Esophagus (tissue), 2 donors: Measurements from ENCODE around the gene TPBG. TPM values are rescaled to one million over a fixed set of nuclear protein-coding genes. Genes with fewer than 3 reads are reported as not detected.
A peak's percentile ranks its signal among the peaks of the same experiment; 100 is the strongest.

ENCODE experiments used
- H3K27ac ChIP-seq, 2 donors: one replicate each; pipeline ENCODE4 v1.5.1; 2013; ENCODE audit warnings: low read depth in 2 of 2, mild to moderate bottlenecking in 2 of 2, inconsistent platforms in 1 of 2, low read length in 1 of 2, moderate library complexity in 1 of 2
- H3K27me3 ChIP-seq, 2 donors: one replicate each; pipeline ENCODE4 v1.6.1; 2013; ENCODE audit warnings: low read length in 2 of 2, control low read depth in 1 of 2, mild to moderate bottlenecking in 1 of 2; ENCODE audit not compliant: insufficient read depth in 2 of 2, control insufficient read depth in 1 of 2
- H3K36me3 ChIP-seq, 2 donors: one replicate each; pipeline ENCODE4 v1.6.1; 2013; ENCODE audit warnings: low read length in 1 of 2; ENCODE audit not compliant: control insufficient read depth in 2 of 2, insufficient read depth in 2 of 2
- H3K4me1 ChIP-seq, 2 donors: one replicate each; pipeline ENCODE4 v1.6.1; 2013; ENCODE audit warnings: low read length in 1 of 2; ENCODE audit not compliant: control insufficient read depth in 2 of 2, insufficient read depth in 2 of 2
- H3K4me3 ChIP-seq, 2 donors: one replicate each; pipeline ENCODE4 v1.5.1; 2013; ENCODE audit warnings: low read length in 2 of 2, mild to moderate bottlenecking in 2 of 2, low read depth in 1 of 2, moderate library complexity in 1 of 2
- H3K9me3 ChIP-seq, 2 donors: one replicate each; pipeline ENCODE4 v1.6.1; 2013; ENCODE audit warnings: mild to moderate bottlenecking in 2 of 2, low read depth in 1 of 2, low read length in 1 of 2, moderate library complexity in 1 of 2; ENCODE audit not compliant: control insufficient read depth in 2 of 2, insufficient read depth in 1 of 2
- WGBS, 2 donors: extraction: QIAGEN DNeasy Blood & Tissue Kit; methylation state at CpG; one replicate each; pipeline ENCODE4 v1.1.7; 2013; 5-methylcytosine and 5-hydroxymethylcytosine counted together
- polyA plus RNA-seq, 2 donors: library from polyadenylated mRNA; stranded (reverse); fragments of 200-250 nt; gene quantifications; one replicate each; pipeline ENCODE4 v1.2.3, GENCODE V29; 2013
- donor health status: healthy with polysubstance abuse.
- donor health status: Bipolar disorder and iron deficiency.

The TPBG gene
- polyA plus RNA-seq, 2 donors = 16.9 to 23.7 TPM

DNA sequence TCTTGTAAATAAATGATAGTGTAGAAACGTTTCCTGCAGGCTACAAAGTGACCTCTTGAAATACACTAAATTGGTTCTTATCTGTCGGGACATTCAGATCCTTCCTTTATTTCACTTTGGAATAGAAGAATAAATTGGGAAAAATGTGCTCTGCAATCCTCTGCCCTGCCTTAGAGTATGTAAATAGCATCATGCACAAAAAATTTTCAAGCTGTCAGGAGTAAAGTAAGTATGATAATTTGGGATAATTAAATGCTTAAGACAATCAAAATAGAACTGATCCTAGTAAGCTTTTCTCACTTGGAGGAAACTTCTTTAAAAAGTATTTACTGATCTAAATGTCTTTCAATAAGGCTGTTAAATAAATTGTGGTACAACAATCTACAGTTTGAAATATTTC lies 3.1 kb upstream of the TPBG start:
- WGBS, 2 donors = 64 to 75% methylated on average over 2 of the region's 2 CpGs
- H3K36me3 ChIP-seq = no peaks in the 10 kb centered on the region
- H3K27me3 ChIP-seq = no peaks in the 10 kb centered on the region
- peaks cover 0 to 5% of the 10 kb centered on the region in 2 donors for H3K9me3 ChIP-seq
- H3K27ac ChIP-seq = no peak overlapping the region
- H3K4me1 ChIP-seq = peaks cover 4 to 5% of the 10 kb centered on the region in 2 donors
- no peak overlapping the region for H3K4me3 ChIP-seq

DNA sequence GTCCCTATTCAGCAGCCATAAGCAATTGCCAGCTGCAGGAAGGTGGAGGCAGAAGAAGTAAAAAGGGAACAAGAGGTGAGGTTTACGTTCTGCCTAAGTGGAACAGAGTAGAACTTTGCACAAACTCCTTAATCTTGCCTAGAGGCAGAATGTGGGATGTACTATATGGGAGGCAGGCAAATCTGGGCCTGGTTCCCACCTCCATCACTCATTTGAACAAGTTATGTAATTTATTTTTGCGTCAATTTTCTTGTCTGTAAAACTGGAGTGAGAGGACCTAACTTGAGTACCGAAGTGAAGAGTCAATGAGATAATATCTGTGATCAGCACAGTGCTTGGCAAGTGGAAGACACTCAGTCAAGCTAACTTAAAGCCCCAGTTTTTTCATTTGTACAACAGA lies 2.0 kb upstream of the TPBG start:
- H3K27ac ChIP-seq = no peak overlapping the region
- WGBS, 2 donors = 34 to 48% methylated on average over 3 of the region's 3 CpGs
- no peaks in the 10 kb centered on the region for H3K36me3 ChIP-seq
- H3K4me3 ChIP-seq = no peak overlapping the region
- peaks cover 0 to 6% of the 10 kb centered on the region in 2 donors for H3K9me3 ChIP-seq
- no peaks in the 10 kb centered on the region for H3K27me3 ChIP-seq
- H3K4me1 ChIP-seq = peaks cover 6% of the 10 kb centered on the region in 2 donors

DNA sequence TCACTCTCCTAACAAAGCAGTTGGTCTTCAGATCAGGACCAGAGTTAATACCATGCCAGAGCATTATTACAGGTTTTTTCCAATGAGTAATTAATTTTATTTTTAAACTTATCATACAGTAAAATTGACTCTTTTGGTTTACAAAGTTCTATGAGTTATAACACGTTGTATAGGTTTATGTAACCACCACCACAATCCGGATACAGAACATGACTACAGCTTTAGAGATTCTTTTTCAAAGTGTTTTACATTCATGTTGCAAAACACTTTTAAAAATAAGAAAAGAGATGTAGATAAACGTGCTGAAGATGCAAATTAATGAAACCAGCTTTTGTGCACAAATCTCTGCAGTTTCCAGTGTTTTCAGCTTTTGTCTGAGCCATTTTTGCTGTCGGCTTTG lies 1.5 kb upstream of the TPBG start:
- no peak overlapping the region for H3K4me3 ChIP-seq
- H3K27me3 ChIP-seq = no peaks in the 10 kb centered on the region
- peaks cover 0 to 6% of the 10 kb centered on the region in 2 donors for H3K9me3 ChIP-seq
- WGBS, 2 donors = 34 to 44% methylated on average over 4 of the region's 4 CpGs
- no peak overlapping the region for H3K27ac ChIP-seq
- H3K36me3 ChIP-seq = no peaks in the 10 kb centered on the region
- peaks cover 6% of the 10 kb centered on the region in 2 donors for H3K4me1 ChIP-seq

DNA sequence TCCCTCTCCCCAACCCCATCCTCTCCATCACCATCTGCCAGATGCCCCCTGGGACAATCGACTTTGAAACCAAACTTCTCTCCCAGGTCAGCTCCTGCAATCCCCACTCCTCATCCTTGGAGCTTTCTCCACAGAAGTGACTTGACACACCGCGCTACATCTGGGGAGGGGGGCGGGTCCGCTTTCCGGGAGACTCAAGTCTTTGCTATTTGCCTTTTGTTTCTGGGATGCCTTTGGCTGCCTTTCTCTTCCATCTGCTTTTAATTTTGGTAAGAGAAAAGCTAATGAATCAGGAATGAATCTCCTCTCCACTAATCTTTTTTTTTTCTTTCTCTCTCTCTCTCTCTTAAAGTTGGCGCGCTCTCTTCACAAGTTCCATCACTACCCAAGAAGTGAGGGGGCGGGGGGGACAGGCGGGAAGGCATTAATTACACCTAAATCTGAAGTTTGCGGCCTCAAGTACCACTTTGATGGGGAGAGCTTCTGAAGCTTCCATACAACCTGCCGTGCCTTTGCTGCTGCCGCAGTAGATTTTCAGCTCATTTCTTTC lies 664 bp upstream of the TPBG start:
- H3K27ac ChIP-seq = peak overlapping the region; percentile 83 to 92
- H3K4me1 ChIP-seq = peaks cover 6% of the 10 kb centered on the region in 2 donors
- no peaks in the 10 kb centered on the region for H3K36me3 ChIP-seq
- 2 to 5% methylated on average over 13 of the region's 13 CpGs for WGBS, 2 donors
- no peaks in the 10 kb centered on the region for H3K27me3 ChIP-seq
- H3K9me3 ChIP-seq = peaks cover 0 to 6% of the 10 kb centered on the region in 2 donors
- peak overlapping the region; percentile 91 to 95 for H3K4me3 ChIP-seq

DNA sequence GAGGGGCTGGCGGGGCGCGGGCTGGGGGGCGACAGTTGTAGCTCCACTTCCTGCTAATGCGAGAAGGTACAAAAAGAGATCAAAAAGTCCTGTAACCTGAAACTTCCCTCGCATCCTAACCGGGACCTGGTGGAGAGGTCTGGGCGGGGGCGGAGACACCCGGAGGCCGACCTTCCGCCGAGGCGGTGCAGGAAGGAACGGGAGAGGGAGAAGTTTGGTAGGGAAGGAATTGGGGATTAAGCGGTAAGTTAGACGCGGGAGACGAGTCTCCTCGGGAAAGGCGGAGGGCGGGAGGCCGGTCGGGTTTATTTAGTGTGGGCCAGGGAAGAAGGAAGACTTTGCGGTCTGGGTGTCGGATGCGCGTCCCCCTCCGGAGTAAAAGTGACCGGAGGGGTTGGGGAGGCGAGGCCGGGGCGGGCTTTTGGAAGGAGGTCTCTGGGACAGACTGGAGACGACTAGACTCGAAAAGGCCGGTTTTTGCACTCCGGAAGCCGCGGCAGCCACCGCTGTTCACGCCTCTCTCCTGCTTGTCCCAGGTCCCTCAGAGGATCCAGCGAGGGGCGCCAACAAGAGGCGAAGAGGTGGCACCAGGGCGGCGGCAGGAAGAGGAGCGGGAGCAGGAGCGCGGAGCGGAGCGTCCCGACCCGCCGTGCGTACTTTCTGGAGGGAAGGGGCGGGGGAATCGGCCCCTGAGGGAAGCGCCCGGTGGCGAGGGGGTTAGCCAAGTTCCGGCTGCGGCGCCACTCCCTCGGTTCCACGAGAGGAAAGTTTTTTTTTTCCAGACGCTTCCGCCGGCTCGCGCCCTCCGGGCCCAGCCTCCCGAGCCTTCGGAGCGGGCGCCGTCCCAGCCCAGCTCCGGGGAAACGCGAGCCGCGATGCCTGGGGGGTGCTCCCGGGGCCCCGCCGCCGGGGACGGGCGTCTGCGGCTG lies 734 bp downstream of the TPBG start:
- 1% methylated on average over 87 to 88 of the region's 88 CpGs for WGBS, 2 donors
- Histone ChIP-seq H3K36me3 (no peaks in the 10 kb centered on the region), H3K27ac (peak overlapping the region; percentile 83 to 92), H3K4me1 (peaks cover 6% of the 10 kb centered on the region in 2 donors), H3K4me3 (peak overlapping the region; percentile 91 to 95), H3K9me3 (peaks cover 0 to 6% of the 10 kb centered on the region in 2 donors), H3K27me3 (no peaks in the 10 kb centered on the region)

DNA sequence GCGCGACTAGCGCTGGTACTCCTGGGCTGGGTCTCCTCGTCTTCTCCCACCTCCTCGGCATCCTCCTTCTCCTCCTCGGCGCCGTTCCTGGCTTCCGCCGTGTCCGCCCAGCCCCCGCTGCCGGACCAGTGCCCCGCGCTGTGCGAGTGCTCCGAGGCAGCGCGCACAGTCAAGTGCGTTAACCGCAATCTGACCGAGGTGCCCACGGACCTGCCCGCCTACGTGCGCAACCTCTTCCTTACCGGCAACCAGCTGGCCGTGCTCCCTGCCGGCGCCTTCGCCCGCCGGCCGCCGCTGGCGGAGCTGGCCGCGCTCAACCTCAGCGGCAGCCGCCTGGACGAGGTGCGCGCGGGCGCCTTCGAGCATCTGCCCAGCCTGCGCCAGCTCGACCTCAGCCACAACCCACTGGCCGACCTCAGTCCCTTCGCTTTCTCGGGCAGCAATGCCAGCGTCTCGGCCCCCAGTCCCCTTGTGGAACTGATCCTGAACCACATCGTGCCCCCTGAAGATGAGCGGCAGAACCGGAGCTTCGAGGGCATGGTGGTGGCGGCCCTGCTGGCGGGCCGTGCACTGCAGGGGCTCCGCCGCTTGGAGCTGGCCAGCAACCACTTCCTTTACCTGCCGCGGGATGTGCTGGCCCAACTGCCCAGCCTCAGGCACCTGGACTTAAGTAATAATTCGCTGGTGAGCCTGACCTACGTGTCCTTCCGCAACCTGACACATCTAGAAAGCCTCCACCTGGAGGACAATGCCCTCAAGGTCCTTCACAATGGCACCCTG lies 1.6 kb downstream of the TPBG start:
- Histone ChIP-seq H3K4me1 (peaks cover 6% of the 10 kb centered on the region in 2 donors), H3K27me3 (no peaks in the 10 kb centered on the region), H3K9me3 (peaks cover 0 to 6% of the 10 kb centered on the region in 2 donors), H3K27ac (peak overlapping the region; percentile 83 to 92), H3K36me3 (no peaks in the 10 kb centered on the region), H3K4me3 (peak overlapping the region; percentile 91 to 95)
- 5 to 7% methylated on average over 57 to 67 of the region's 67 CpGs for WGBS, 2 donors

DNA sequence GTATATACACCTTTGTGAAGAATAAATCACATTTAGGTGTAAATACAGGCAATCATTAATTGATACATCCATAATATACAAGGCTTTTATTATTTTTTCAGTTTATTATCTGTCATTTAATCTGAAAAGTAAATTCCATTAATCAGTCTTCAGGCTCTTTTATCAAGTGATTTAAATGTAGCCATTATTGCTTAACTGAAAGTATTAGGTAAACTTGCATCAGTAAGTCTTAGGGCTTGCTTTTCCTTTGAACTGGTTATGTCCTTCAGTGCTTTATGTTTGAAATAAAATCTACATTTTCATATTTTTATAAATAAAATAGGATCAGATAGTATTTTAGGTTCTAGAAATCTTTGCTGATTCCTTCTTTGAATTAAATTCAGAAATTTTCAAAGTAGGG lies 4.1 kb downstream of the TPBG start:
- Histone ChIP-seq H3K27me3 (no peaks in the 10 kb centered on the region), H3K4me3 (no peak overlapping the region), H3K27ac (no peak overlapping the region), H3K36me3 (no peaks in the 10 kb centered on the region), H3K4me1 (peaks cover 6% of the 10 kb centered on the region in 2 donors), H3K9me3 (peaks cover 0 to 6% of the 10 kb centered on the region in 2 donors)

DNA sequence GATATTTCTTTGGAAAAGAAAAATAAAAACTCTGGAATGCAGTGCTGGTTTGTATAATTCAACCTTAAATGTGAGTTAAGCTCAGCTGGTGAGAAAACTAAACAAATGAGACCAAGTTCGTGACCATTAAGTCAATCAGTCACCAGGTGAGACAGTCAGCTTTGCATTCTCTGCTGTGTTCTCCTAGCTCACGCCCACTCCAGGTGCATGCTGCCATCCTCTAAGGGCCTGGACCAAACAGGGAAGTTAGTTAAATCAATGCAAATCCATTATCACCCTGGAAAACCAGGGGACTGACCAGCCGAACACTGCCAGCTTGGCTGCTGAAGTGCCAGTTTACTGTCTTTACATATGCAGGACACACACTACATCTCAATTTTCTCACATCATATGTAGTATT lies 7.2 kb downstream of the TPBG start:
- no peaks in the 10 kb centered on the region for H3K4me1 ChIP-seq
- no peaks in the 10 kb centered on the region for H3K36me3 ChIP-seq
- no peaks in the 10 kb centered on the region for H3K9me3 ChIP-seq
- no peak overlapping the region for H3K27ac ChIP-seq
- no peak overlapping the region for H3K4me3 ChIP-seq
- whole genome bisulfite sequencing, 2 donors = 76 to 85% methylated on average over 3 of the region's 3 CpGs
- no peaks in the 10 kb centered on the region for H3K27me3 ChIP-seq

DNA sequence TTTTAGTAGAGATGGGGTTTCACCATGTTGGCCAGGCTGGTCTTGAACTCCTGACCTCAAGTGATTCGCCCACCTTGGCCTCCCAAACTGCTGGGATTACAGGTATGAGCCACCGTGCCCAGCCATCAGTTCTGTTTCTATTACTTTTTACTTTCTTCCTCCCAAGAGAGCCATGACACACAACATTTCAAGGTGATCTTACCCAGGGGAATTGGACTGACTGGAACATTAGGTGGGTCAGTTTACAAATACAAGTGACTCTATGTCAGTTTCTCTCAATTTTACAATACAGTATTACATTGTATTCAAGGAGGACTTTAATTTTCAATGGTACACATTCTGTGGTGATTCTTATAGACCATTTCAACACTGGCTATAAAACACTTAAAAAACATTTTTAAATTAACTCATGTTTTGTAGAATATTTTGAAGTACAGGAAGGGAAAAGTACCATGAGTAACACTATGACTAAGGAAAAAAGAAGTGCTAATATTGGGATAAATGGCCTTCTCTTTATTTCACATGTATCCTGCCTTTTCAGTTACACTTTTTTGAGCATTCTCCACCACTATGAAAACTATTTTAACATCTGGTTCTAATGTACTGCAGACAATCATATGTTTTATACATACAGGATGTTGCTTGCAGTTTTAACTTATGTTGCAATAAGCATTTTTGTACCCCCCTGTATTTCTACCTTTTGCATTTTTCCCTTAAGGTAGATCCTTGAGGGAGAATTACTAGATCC lies 8.4 kb downstream of the TPBG start:
- H3K27me3 ChIP-seq = no peaks in the 10 kb centered on the region
- H3K9me3 ChIP-seq = peaks cover 0 to 2% of the 10 kb centered on the region in 2 donors
- no peaks in the 10 kb centered on the region for H3K36me3 ChIP-seq
- no peaks in the 10 kb centered on the region for H3K4me1 ChIP-seq
- WGBS, 2 donors = 70 to 88% methylated on average over 2 of the region's 2 CpGs
- H3K4me3 ChIP-seq = no peak overlapping the region
- H3K27ac ChIP-seq = no peak overlapping the region
